A549 (cell line): ENCODE data around the gene FHAD1. TPM values are rescaled to one million over a fixed set of nuclear protein-coding genes. Genes with fewer than 3 reads are reported as not detected.

Experiments used
- ATAC-seq, 2 experiments: fragments of 200-7000 bp in 1 of 2; fragments of >200 bp in 1 of 2; cut with Nextera tagmentation in 1 of 2; cut with Tn5 transposase in 1 of 2; 3 replicates each; pipeline versions ENCODE4 v1.8.0 to v1.9.1; 2018 to 2020; ENCODE audit warnings: mild to moderate bottlenecking in 1 of 2, moderate library complexity in 1 of 2
- CTCF ChIA-PET: fragments of 300-600 bp; sonication (Branson Sonifier 250); formaldehyde crosslinking; extraction: SDS; loops from one replicate; lab custom pipeline; 2021; ENCODE audit warnings: antibody characterized with exemption, inconsistent platforms; lab: Yijun Ruan, JAX
- POLR2A ChIA-PET: fragments of 350-600 bp; formaldehyde crosslinking; extraction: SDS; loops from one replicate; lab custom pipeline; 2021; ENCODE audit warnings: antibody characterized with exemption, inconsistent platforms; lab: Yijun Ruan, JAX
- DNase-seq, 2 experiments: peaks; one replicate each; pipeline versions ENCODE4 v3.0.0 to v3.0.0-alpha.2; 2011 to 2016; ENCODE audit warnings: low read depth in 1 of 2, low spot score in 1 of 2
- FAIRE-seq: peaks from 2 replicates; lab custom pipeline; 2011; peaks lifted over from hg19 to GRCh38; lab: Jason Lieb, UNC
- H3K27ac ChIP-seq, 2 experiments: fragments of >200 bp; sonication (Bioruptor Twin); formaldehyde crosslinking; 3 replicates each; pipeline ENCODE4 v1.5.1; 2016 to 2017
- H3K4me1 ChIP-seq: fragments of >200 bp; sonication (Bioruptor Twin); formaldehyde crosslinking; 3 replicates; pipeline ENCODE4 v1.6.1; 2016
- H3K4me2 ChIP-seq: fragments of >200 bp; sonication (Bioruptor Twin); formaldehyde crosslinking; 3 replicates; pipeline ENCODE4 v1.6.1; 2016
- H3K4me3 ChIP-seq: fragments of >200 bp; sonication (Bioruptor Twin); formaldehyde crosslinking; 3 replicates; pipeline ENCODE4 v1.5.1; 2016
- H3K9me3 ChIP-seq: fragments of >200 bp; sonication (Bioruptor Twin); formaldehyde crosslinking; 3 replicates; pipeline ENCODE4 v1.6.1; 2016
- ATOH8 ChIP-seq: fragments of 250-450 bp; sonication (Bioruptor Pico); IDR thresholded peaks from 2 replicates; pipeline ENCODE4 v1.5.0; 2020; ENCODE audit warnings: low read depth, mild to moderate bottlenecking, moderate library complexity
- BCL3 ChIP-seq: fragments of >200 bp; sonication (Bioruptor Twin); formaldehyde crosslinking; IDR thresholded peaks from 3 replicates; pipeline ENCODE4 v1.6.1; 2016
- CBX8 ChIP-seq: fragments of 200-600 bp; sonication (generic); IDR thresholded peaks from 2 replicates; pipeline ENCODE4 v1.6.1; 2016
- CHD4 ChIP-seq: fragments of 200-600 bp; sonication (generic); IDR thresholded peaks from 2 replicates; pipeline ENCODE4 v1.6.1; 2016; ENCODE audit warnings: antibody characterized with exemption, mild to moderate bottlenecking, borderline replicate concordance
- EHMT2 ChIP-seq: fragments of 200-600 bp; sonication (generic); IDR thresholded peaks from 2 replicates; pipeline ENCODE4 v1.6.1; 2016; ENCODE audit warnings: antibody characterized with exemption, low read depth, mild to moderate bottlenecking, moderate library complexity
- ELK1 ChIP-seq: fragments of 150-350 bp; IDR thresholded peaks from 2 replicates; pipeline ENCODE4 v1.6.1; 2014; ENCODE audit warnings: low read depth, mild to moderate bottlenecking, low read length
- EP300 ChIP-seq, 2 experiments: fragments of >200 bp; sonication (Bioruptor Twin); formaldehyde crosslinking; IDR thresholded peaks; 2 replicates in 1 of 2; 3 replicates in 1 of 2; pipeline ENCODE4 v1.6.1; 2016 to 2017
- ESRRA ChIP-seq: fragments of 150-350 bp; IDR thresholded peaks from 2 replicates; pipeline ENCODE4 v1.6.1; 2014; ENCODE audit warnings: mild to moderate bottlenecking, low read length, borderline replicate concordance
- HEYL ChIP-seq: fragments of 250-450 bp; sonication (Bioruptor Pico); IDR thresholded peaks from 2 replicates; pipeline ENCODE4 v1.8.0; 2021; ENCODE audit warnings: mild to moderate bottlenecking, moderate library complexity
- HOXB5 ChIP-seq: fragments of 250-450 bp; sonication (Bioruptor Pico); IDR thresholded peaks from 2 replicates; pipeline ENCODE4 v1.5.0; 2020; ENCODE audit warnings: mild to moderate bottlenecking, moderate library complexity
- JUNB ChIP-seq: fragments of >200 bp; sonication (Bioruptor Twin); formaldehyde crosslinking; IDR thresholded peaks from 2 replicates; pipeline ENCODE4 v1.6.1; 2016
- NPAS2 ChIP-seq: fragments of 250-450 bp; sonication (Bioruptor Pico); IDR thresholded peaks from 2 replicates; pipeline ENCODE4 v1.8.0; 2022; ENCODE audit warnings: mild to moderate bottlenecking, moderate library complexity, borderline replicate concordance
- NR3C1 ChIP-seq: fragments of >200 bp; sonication (Bioruptor Twin); formaldehyde crosslinking; IDR thresholded peaks from 3 replicates; pipeline ENCODE4 v1.6.1; 2017
- POLR2A ChIP-seq: IDR thresholded peaks from 2 replicates; pipeline ENCODE4 v1.6.1; 2012; ENCODE audit warnings: mild to moderate bottlenecking, low read length
- RCOR1 ChIP-seq: fragments of 150-350 bp; IDR thresholded peaks from 2 replicates; pipeline ENCODE4 v1.6.1; 2014; ENCODE audit warnings: antibody characterized with exemption, low read length, low read depth
- RNF2 ChIP-seq: fragments of 200-600 bp; sonication (generic); IDR thresholded peaks from 2 replicates; pipeline ENCODE4 v1.6.1; 2016; ENCODE audit warnings: low read depth, mild to moderate bottlenecking, antibody characterized with exemption, moderate library complexity, borderline replicate concordance
- USF2 ChIP-seq: fragments of 450-650 bp; IDR thresholded peaks from 2 replicates; pipeline ENCODE4 v1.6.1; 2014; ENCODE audit warnings: antibody characterized with exemption
- ZC3H11A ChIP-seq: fragments of 450-650 bp; IDR thresholded peaks from 2 replicates; pipeline ENCODE4 v1.6.1; 2014; ENCODE audit warnings: antibody characterized with exemption, mild to moderate bottlenecking
- ZSCAN20 ChIP-seq: fragments of 250-450 bp; sonication (Bioruptor Pico); IDR thresholded peaks from 2 replicates; pipeline ENCODE4 v1.8.0; 2022; ENCODE audit warnings: mild to moderate bottlenecking, moderate library complexity
- WGBS: methylation state at CpG from one replicate; pipeline ENCODE4 v1.1.6; 2017; ENCODE audit errors: missing lambda C conversion rate; 5-methylcytosine and 5-hydroxymethylcytosine counted together
- polyA plus RNA-seq, 4 experiments: library from polyadenylated mRNA; depleted of rRNA in 3 of 4; stranded (reverse); fragments of >200 nt; fragmentation: RNase III in 1 of 4; extraction: RNeasy Plus Mini Kit Qiagen cat#74134 plus additional on column Dnase treatment in 1 of 4; gene quantifications; 2 replicates in 3 of 4; 3 replicates in 1 of 4; pipeline ENCODE4 v1.2.3, GENCODE V29; 2011 to 2017

The FHAD1 gene
- polyA plus RNA-seq, 2 of the 4 experiments (the other 2 are of a cell fraction) = 0.31 to 0.32 TPM

- FAIRE-seq (no peak), ATAC-seq (0 out of 6 replicates have a peak, but pooled peaks of 1 of the 2 experiments have one; percentile 40), DNase-seq (no peak)
- Histone ChIP-seq H3K4me1 (no peaks in the 10 kb centered on the region), H3K4me2 (no peak overlapping the region), H3K4me3 (no peak overlapping the region), H3K27ac (no peak overlapping the region), H3K9me3 (no peaks in the 10 kb centered on the region)
- peak; percentile 51; the same call in 1 of the 2 replicates for TF ChIP-seq USF2
- no peak for TF ChIP-seq ESRRA
- CTCF ChIA-PET = interaction anchor here (0.6 to 1.9 kb wide), 4 partner anchors 19 to 84 kb away, joined by 3 to 7 read pairs (median 3); no protein-coding TSS in a partner anchor
- 65% methylated on average over 5 of the region's 5 CpGs for WGBS
- POLR2A ChIA-PET = no interaction called here
Observed at GRCh38 chr1:15236321-15236721, 10.7 kb upstream of the FHAD1 start.

GRCh38 chr1:15236746-15237145 is 10.3 kb upstream of the FHAD1 start:
- Histone ChIP-seq H3K4me1 (no peaks in the 10 kb centered on the region), H3K4me3 (no peak overlapping the region), H3K4me2 (no peak overlapping the region), H3K9me3 (no peaks in the 10 kb centered on the region), H3K27ac (no peak overlapping the region)
- POLR2A ChIA-PET = no interaction called here
- 82% methylated on average over 9 of the region's 9 CpGs for WGBS
- no peak for FAIRE-seq
- CTCF ChIA-PET = interaction anchor here (0.6 to 1.9 kb wide), 4 partner anchors 18 to 84 kb away, joined by 3 to 7 read pairs (median 3); no protein-coding TSS in a partner anchor
- no peak for TF ChIP-seq EHMT2
- TF ChIP-seq HEYL (CRISPR knock-in tag) = no peak
- no peak for TF ChIP-seq POLR2A
- TF ChIP-seq ATOH8 = no peak
- TF ChIP-seq ZC3H11A = no peak
- TF ChIP-seq CBX8 = no peak
- no peak for TF ChIP-seq HOXB5 (CRISPR knock-in tag)
- TF ChIP-seq EP300 (IDR thresholded peaks at IDR 0.05) = no peak
- TF ChIP-seq RNF2 = no peak
- no peak for TF ChIP-seq NR3C1
- no peak for TF ChIP-seq ZSCAN20 (CRISPR knock-in tag)
- no peak for TF ChIP-seq CHD4
- TF ChIP-seq ELK1 = no peak
- TF ChIP-seq NPAS2 (CRISPR knock-in tag) = no peak
- TF ChIP-seq BCL3 = no peak
- TF ChIP-seq, all 56 proteins: peak for 0
- ATAC-seq = no peak
- DNase-seq = no peak

- no peak for FAIRE-seq
- WGBS = 54% methylated on average over 1 of the region's 1 CpG
- Histone ChIP-seq H3K4me1 (no peaks in the 10 kb centered on the region), H3K4me3 (no peak overlapping the region), H3K27ac (no peak overlapping the region), H3K4me2 (no peak overlapping the region), H3K9me3 (no peaks in the 10 kb centered on the region)
- no peak for ATAC-seq
- CTCF ChIA-PET = interaction anchor here (0.6 to 1.4 kb wide), 2 partner anchors 69 to 110 kb away, joined by 3 read pairs; no protein-coding TSS in a partner anchor
- DNase-seq = no peak
- POLR2A ChIA-PET = no interaction called here
- TF ChIP-seq RCOR1 = no peak
- no peak for TF ChIP-seq RNF2
- TF ChIP-seq JUNB = no peak
- no peak for TF ChIP-seq USF2
- no peak for TF ChIP-seq CBX8
Observed at GRCh38 chr1:15238789-15239188, 8.2 kb upstream of the FHAD1 start.
